Spleen (tissue), 11 donors: ENCODE results near the gene TBX3. TPM values are rescaled to one million over a fixed set of nuclear protein-coding genes. Genes with fewer than 3 reads are reported as not detected.
A peak's percentile ranks its signal among the peaks of the same experiment; 100 is the strongest.

ENCODE experiments used
- DNase-seq: peaks from one replicate; pipeline ENCODE4 v3.0.0-alpha.2; 2020
- H3K27ac ChIP-seq, 8 donors: fragments of 200-600 bp; sonication (generic) in 7 of 8; 1 replicate in 4 of 8; 2 replicates in 4 of 8; pipeline versions ENCODE4 v1.5.0 to v1.8.0; 2016 to 2021; ENCODE audit warnings: inconsistent platforms in 4 of 8, mild to moderate bottlenecking in 4 of 8, moderate library complexity in 1 of 8
- H3K27me3 ChIP-seq, 7 donors: fragments of 200-600 bp; sonication (generic) in 6 of 7; replicated peaks in 1 of 7; 1 replicate in 4 of 7; 2 replicates in 3 of 7; pipeline versions ENCODE4 v1.5.0 to v1.8.0; 2016 to 2021; ENCODE audit warnings: inconsistent platforms in 3 of 7, mild to moderate bottlenecking in 1 of 7
- H3K36me3 ChIP-seq, 6 donors: fragments of 200-600 bp; sonication (generic) in 5 of 6; 1 replicate in 4 of 6; 2 replicates in 2 of 6; pipeline versions ENCODE4 v1.5.0 to v1.8.0; 2016 to 2021; ENCODE audit warnings: inconsistent platforms in 2 of 6
- H3K4me1 ChIP-seq, 6 donors: fragments of 200-600 bp; sonication (generic) in 5 of 6; 1 replicate in 3 of 6; 2 replicates in 3 of 6; pipeline versions ENCODE4 v1.5.0 to v1.8.0; 2016 to 2021; ENCODE audit warnings: inconsistent platforms in 3 of 6
- H3K4me3 ChIP-seq, 8 donors: fragments of 200-600 bp; sonication (generic) in 7 of 8; 1 replicate in 4 of 8; 2 replicates in 4 of 8; pipeline versions ENCODE4 v1.5.0 to v1.8.0; 2016 to 2021; ENCODE audit warnings: inconsistent platforms in 4 of 8, mild to moderate bottlenecking in 4 of 8, moderate library complexity in 2 of 8
- H3K9me3 ChIP-seq, 8 donors: fragments of 200-600 bp; sonication (generic) in 7 of 8; 1 replicate in 4 of 8; 2 replicates in 4 of 8; pipeline versions ENCODE4 v1.5.0 to v1.8.0; 2016 to 2021; ENCODE audit warnings: inconsistent platforms in 4 of 8
- CTCF ChIP-seq, 11 experiments: fragments of 200-600 bp in 7 of 11; fragments of 450-650 bp in 4 of 11; sonication (generic) in 4 of 11; IDR thresholded peaks in 8 of 11; conservative IDR thresholded peaks in 3 of 11; 1 replicate in 7 of 11; 2 replicates in 4 of 11; pipeline versions ENCODE4 v1.4.0 to v1.8.0; 2016 to 2021; ENCODE audit warnings: antibody characterized with exemption in 11 of 11, inconsistent platforms in 4 of 11, mild to moderate bottlenecking in 1 of 11
- POLR2A ChIP-seq, 3 donors: fragments of 450-650 bp; IDR thresholded peaks; one replicate each; pipeline ENCODE4 v1.5.1; 2017; ENCODE audit warnings: antibody characterized with exemption in 3 of 3, mild to moderate bottlenecking in 1 of 3
- POLR2AphosphoS5 ChIP-seq, 3 donors: sonication (generic); formaldehyde crosslinking; IDR thresholded peaks; one replicate each; pipeline ENCODE4 v1.5.1; 2017; ENCODE audit warnings: antibody characterized with exemption in 3 of 3
- WGBS, 5 donors: extraction: QIAGEN DNeasy Blood & Tissue Kit in 3 of 5; methylation state at CpG; one replicate each; pipeline versions ENCODE4 v1.1.5 to v1.1.7; 2013 to 2018; 5-methylcytosine and 5-hydroxymethylcytosine counted together
- intact Hi-C: fragments of 100-400 bp; cut with DNase I; formaldehyde crosslinking; loops from one replicate; pipeline ENCODE4 v1.15.0; 2023; ENCODE audit warnings: low total_unique reads
- polyA plus RNA-seq, 3 donors: library from polyadenylated mRNA; stranded (reverse); fragments of 200-250 nt; gene quantifications; one replicate each; pipeline ENCODE4 v1.2.1, GENCODE V29; 2013
- total RNA-seq, 7 donors: library from RNA; depleted of rRNA in 3 of 7; stranded (reverse); fragments of >200 nt in 3 of 7; fragmentation: NEBNext Ultra II Directional in 4 of 7; extraction: Animal tissue kit (Norgen Biotek cat#: 25700) in 4 of 7; gene quantifications; one replicate each; pipeline versions ENCODE4 v1.1.0 to v1.2.1, GENCODE V29; 2016 to 2021
- donor health status: healthy with polysubstance abuse.
- donor health status: DM: no; HTN: no; CAD: no; lungs with moderate emphysema.
- donor health status: DM: no; HTN: no; CAD: no.
- donor health status: Bipolar disorder and iron deficiency.
- donor health status: healthy.
- donor health status: DM: no; HTN: no; CAD: no.
- donor health status: DM: yes; HTN: yes; CAD: no.

The TBX3 gene
- total and polyA plus RNA-seq, 10 donors = 3.1 to 22.1 (median 13.5) TPM

- TF ChIP-seq POLR2A (IDR thresholded peaks at IDR 0.05) = no peak
- no peak for TF ChIP-seq POLR2AphosphoS5 (IDR thresholded peaks at IDR 0.05)
- H3K27me3 ChIP-seq = peaks cover 0 to 98% (median 75%) of the 10 kb centered on the region in 7 donors
Measured at GRCh38 chr12:114700392-114701103, 16.6 kb upstream of the TBX3 start.

GRCh38 chr12:114698566-114699163 lies 14.7 kb upstream of the TBX3 start:
- peak overlapping the region in 2 of 8 donors; percentile 9 to 44 for H3K4me3 ChIP-seq
- peaks cover 0 to 98% (median 94%) of the 10 kb centered on the region in 7 donors for H3K27me3 ChIP-seq
- TF ChIP-seq CTCF (IDR thresholded peaks at IDR 0.05 in 8 of 11, conservative IDR thresholded peaks at IDR 0.05 in 3 of 11) (no peak), POLR2AphosphoS5 (IDR thresholded peaks at IDR 0.05) (no peak), POLR2A (IDR thresholded peaks at IDR 0.05) (no peak)
- H3K4me1 ChIP-seq = peaks cover 0 to 20% (median 6%) of the 10 kb centered on the region in 6 donors
- no peak for DNase-seq
- 5 to 15% (median 12%) methylated on average over 6 of the region's 6 CpGs for WGBS, 5 donors
- H3K27ac ChIP-seq = no peak overlapping the region
- H3K36me3 ChIP-seq = no peaks in the 10 kb centered on the region
- intact Hi-C loops = no loop called here
- peaks cover 0 to 4% (median 0%) of the 10 kb centered on the region in 8 donors for H3K9me3 ChIP-seq

More at GRCh38 chr12:114700392-114701103, 16.6 kb upstream of the TBX3 start:
- DNase-seq = no peak
- Histone ChIP-seq H3K9me3 (peaks cover 0 to 4% (median 0%) of the 10 kb centered on the region in 8 donors), H3K27ac (no peak overlapping the region), H3K36me3 (no peaks in the 10 kb centered on the region), H3K4me1 (peaks cover 0 to 20% (median 6%) of the 10 kb centered on the region in 6 donors), H3K4me3 (no peak overlapping the region)
- intact Hi-C loops = no loop called here
- 7 to 12% (median 8%) methylated on average over 30 to 33 of the region's 33 CpGs for WGBS, 5 donors

GRCh38 chr12:114697741-114698565 lies 14.0 kb upstream of the TBX3 start:
- intact Hi-C loops = no loop called here
- H3K27ac ChIP-seq = no peak overlapping the region
- H3K4me3 ChIP-seq = peak overlapping the region in 3 of 8 donors; percentile 9 to 44 (median 17)
- DNase-seq = no peak
- no peaks in the 10 kb centered on the region for H3K36me3 ChIP-seq
- peaks cover 0 to 23% (median 8%) of the 10 kb centered on the region in 6 donors for H3K4me1 ChIP-seq
- no peak for TF ChIP-seq POLR2A (IDR thresholded peaks at IDR 0.05)
- TF ChIP-seq POLR2AphosphoS5 (IDR thresholded peaks at IDR 0.05) = no peak
- TF ChIP-seq CTCF (IDR thresholded peaks at IDR 0.05 in 8 of 11, conservative IDR thresholded peaks at IDR 0.05 in 3 of 11) = no peak
- H3K27me3 ChIP-seq = peaks cover 0 to 100% (median 98%) of the 10 kb centered on the region in 7 donors
- peaks cover 0 to 4% (median 0%) of the 10 kb centered on the region in 8 donors for H3K9me3 ChIP-seq
- WGBS, 5 donors = 7 to 10% (median 8%) methylated on average over 43 to 55 of the region's 55 CpGs

GRCh38 chr12:114697243-114697716 lies 13.3 kb upstream of the TBX3 start:
- Histone ChIP-seq H3K36me3 (no peaks in the 10 kb centered on the region), H3K9me3 (peaks cover 0 to 4% (median 0%) of the 10 kb centered on the region in 8 donors), H3K27me3 (peaks cover 0 to 100% (median 98%) of the 10 kb centered on the region in 7 donors), H3K4me1 (peaks cover 0 to 30% (median 12%) of the 10 kb centered on the region in 6 donors), H3K4me3 (peak overlapping the region in 1 of 8 donors; percentile 44), H3K27ac (no peak overlapping the region)
- no peak for DNase-seq
- TF ChIP-seq POLR2A (IDR thresholded peaks at IDR 0.05) (no peak), CTCF (IDR thresholded peaks at IDR 0.05 in 8 of 11, conservative IDR thresholded peaks at IDR 0.05 in 3 of 11) (no peak), POLR2AphosphoS5 (IDR thresholded peaks at IDR 0.05) (no peak)
- intact Hi-C loops = no loop called here
- WGBS, 5 donors = 5 to 12% (median 9%) methylated on average over 17 to 23 of the region's 23 CpGs
